K562 (cell line): Measurements from ENCODE around the gene STK26. TPM values are rescaled to one million over a fixed set of nuclear protein-coding genes. Genes with fewer than 3 reads are reported as not detected.

Experiments
- HIVEP1 ChIP-seq: fragments of 250-450 bp; sonication (Bioruptor Pico); IDR thresholded peaks from 2 replicates; pipeline ENCODE4 v1.4.0; 2020; ENCODE audit warnings: mild to moderate bottlenecking
- LCOR ChIP-seq: sonication (generic); formaldehyde crosslinking; IDR thresholded peaks from 2 replicates; pipeline ENCODE4 v1.8.0; 2022; ENCODE audit warnings: mild to moderate bottlenecking, missing genetic modification reagents
- RBM15 ChIP-seq: fragments of 200-400 bp; formaldehyde crosslinking; IDR thresholded peaks from 2 replicates; pipeline ENCODE4 v1.6.1; 2018; ENCODE audit warnings: mild to moderate bottlenecking, low read length, moderate library complexity; ENCODE audit not compliant: insufficient read depth
- ZBED1 ChIP-seq: IDR thresholded peaks from 2 replicates; pipeline ENCODE4 v1.6.1; 2014
- ZNF124 ChIP-seq: sonication (generic); formaldehyde crosslinking; IDR thresholded peaks from 2 replicates; pipeline ENCODE4 v1.8.1; 2022; ENCODE audit warnings: missing genetic modification reagents
- ZNF408 ChIP-seq: fragments of 250-450 bp; sonication (Bioruptor Pico); IDR thresholded peaks from 2 replicates; pipeline ENCODE4 v1.4.0; 2020; ENCODE audit warnings: low read depth, mild to moderate bottlenecking, moderate library complexity
- ZNF507 ChIP-seq: conservative IDR thresholded peaks from 2 replicates; pipeline ENCODE4 v1.6.1; 2017; ENCODE audit warnings: missing genetic modification characterization, missing compliant biosample characterization
- polyA plus RNA-seq, 8 experiments: library from polyadenylated mRNA; depleted of rRNA in 4 of 8; stranded (reverse) in 5 of 8; unstranded in 3 of 8; fragments of >200 nt; fragmentation: Nextera tagmentation in 2 of 8; fragmentation: Illumina TruSeq in 1 of 8; extraction: Ambion mirVana in 2 of 8; extraction: Trizol in 1 of 8; gene quantifications; 2 replicates each; pipeline versions ENCODE4 v1.2.1 to v1.2.3, GENCODE V29; 2011 to 2014; ENCODE audit warnings: inconsistent platforms in 1 of 8, missing spikeins in 1 of 8
- total RNA-seq, 7 experiments: library from RNA; depleted of rRNA in 6 of 7; stranded (reverse); fragments of >200 nt in 6 of 7; fragmentation: Illumina TruSeq in 2 of 7; extraction: Trizol in 2 of 7; gene quantifications; 2 replicates each; pipeline versions ENCODE4 v1.2.1 to v1.2.3, GENCODE V29; 2011 to 2021; ENCODE audit warnings: low replicate concordance in 1 of 7
- TF ChIP-seq, protein P1 (sequence below): sonication (generic); formaldehyde crosslinking; IDR thresholded peaks from 2 replicates; pipeline ENCODE4 v1.8.0; 2023; ENCODE audit warnings: missing genetic modification reagents, mild to moderate bottlenecking, borderline replicate concordance
- TF ChIP-seq, protein P2 (sequence below): fragments of 250-450 bp; sonication (Bioruptor Pico); IDR thresholded peaks from 2 replicates; pipeline ENCODE4 v1.8.0; 2022; ENCODE audit warnings: moderate library complexity, mild to moderate bottlenecking, inconsistent platforms

The STK26 gene
- total and polyA plus RNA-seq, 9 of the 15 experiments (the other 6 are each of a cell fraction or from before 2014, with no cell fraction given): 28.1 to 72.9 (median 50.1) TPM

DNA sequence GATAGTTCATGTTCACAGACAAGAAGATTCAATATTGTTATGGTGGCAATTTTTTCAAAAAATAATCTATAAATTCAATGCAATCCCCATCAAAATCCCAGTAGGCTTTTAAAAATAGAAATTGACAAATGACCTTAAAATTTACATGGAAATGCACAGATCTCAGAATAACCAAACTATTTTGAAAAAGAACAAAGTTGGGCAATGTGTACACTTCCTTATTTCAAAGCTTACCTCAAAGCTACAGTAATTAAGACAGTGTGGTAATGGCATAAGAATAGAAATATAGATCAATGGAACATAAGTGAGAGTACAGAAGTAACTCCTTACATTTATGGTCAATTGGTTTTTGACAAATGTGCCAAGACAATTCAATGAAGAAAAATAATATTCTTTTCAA is 65.8 kb downstream of the STK26 start (continued):
- TF ChIP-seq, protein P1, sequence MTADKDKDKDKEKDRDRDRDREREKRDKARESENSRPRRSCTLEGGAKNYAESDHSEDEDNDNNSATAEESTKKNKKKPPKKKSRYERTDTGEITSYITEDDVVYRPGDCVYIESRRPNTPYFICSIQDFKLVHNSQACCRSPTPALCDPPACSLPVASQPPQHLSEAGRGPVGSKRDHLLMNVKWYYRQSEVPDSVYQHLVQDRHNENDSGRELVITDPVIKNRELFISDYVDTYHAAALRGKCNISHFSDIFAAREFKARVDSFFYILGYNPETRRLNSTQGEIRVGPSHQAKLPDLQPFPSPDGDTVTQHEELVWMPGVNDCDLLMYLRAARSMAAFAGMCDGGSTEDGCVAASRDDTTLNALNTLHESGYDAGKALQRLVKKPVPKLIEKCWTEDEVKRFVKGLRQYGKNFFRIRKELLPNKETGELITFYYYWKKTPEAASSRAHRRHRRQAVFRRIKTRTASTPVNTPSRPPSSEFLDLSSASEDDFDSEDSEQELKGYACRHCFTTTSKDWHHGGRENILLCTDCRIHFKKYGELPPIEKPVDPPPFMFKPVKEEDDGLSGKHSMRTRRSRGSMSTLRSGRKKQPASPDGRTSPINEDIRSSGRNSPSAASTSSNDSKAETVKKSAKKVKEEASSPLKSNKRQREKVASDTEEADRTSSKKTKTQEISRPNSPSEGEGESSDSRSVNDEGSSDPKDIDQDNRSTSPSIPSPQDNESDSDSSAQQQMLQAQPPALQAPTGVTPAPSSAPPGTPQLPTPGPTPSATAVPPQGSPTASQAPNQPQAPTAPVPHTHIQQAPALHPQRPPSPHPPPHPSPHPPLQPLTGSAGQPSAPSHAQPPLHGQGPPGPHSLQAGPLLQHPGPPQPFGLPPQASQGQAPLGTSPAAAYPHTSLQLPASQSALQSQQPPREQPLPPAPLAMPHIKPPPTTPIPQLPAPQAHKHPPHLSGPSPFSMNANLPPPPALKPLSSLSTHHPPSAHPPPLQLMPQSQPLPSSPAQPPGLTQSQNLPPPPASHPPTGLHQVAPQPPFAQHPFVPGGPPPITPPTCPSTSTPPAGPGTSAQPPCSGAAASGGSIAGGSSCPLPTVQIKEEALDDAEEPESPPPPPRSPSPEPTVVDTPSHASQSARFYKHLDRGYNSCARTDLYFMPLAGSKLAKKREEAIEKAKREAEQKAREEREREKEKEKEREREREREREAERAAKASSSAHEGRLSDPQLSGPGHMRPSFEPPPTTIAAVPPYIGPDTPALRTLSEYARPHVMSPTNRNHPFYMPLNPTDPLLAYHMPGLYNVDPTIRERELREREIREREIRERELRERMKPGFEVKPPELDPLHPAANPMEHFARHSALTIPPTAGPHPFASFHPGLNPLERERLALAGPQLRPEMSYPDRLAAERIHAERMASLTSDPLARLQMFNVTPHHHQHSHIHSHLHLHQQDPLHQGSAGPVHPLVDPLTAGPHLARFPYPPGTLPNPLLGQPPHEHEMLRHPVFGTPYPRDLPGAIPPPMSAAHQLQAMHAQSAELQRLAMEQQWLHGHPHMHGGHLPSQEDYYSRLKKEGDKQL (CRISPR knock-in tag): no peak
- TF ChIP-seq LCOR (CRISPR knock-in tag) (no peak), ZNF507 (no peak), ZNF408 (no peak), RBM15 (no peak), ZBED1 (no peak), ZNF124 (CRISPR knock-in tag) (no peak), HIVEP1 (CRISPR knock-in tag) (no peak)
- TF ChIP-seq, protein P2, sequence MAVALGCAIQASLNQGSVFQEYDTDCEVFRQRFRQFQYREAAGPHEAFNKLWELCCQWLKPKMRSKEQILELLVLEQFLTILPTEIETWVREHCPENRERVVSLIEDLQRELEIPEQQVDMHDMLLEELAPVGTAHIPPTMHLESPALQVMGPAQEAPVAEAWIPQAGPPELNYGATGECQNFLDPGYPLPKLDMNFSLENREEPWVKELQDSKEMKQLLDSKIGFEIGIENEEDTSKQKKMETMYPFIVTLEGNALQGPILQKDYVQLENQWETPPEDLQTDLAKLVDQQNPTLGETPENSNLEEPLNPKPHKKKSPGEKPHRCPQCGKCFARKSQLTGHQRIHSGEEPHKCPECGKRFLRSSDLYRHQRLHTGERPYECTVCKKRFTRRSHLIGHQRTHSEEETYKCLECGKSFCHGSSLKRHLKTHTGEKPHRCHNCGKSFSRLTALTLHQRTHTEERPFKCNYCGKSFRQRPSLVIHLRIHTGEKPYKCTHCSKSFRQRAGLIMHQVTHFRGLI (CRISPR knock-in tag): no peak
